HG02884 (cell line): ENCODE measurements around the gene ACOT7.
"Not testable (repeated sequence)": the region's sequence is repeated elsewhere in the genome, so short reads cannot be mapped to it uniquely, and the experiment has no call there.

Experiments used
- ATAC-seq: cut with Tn5 transposase; IDR thresholded peaks from one replicate; pipeline ENCODE4 v1.9.1; 2021; ENCODE audit warnings: mild to moderate bottlenecking, moderate library complexity; ENCODE audit not compliant: unreplicated experiment

ACOT7 gene

GRCh38 chr1:6241887-6242740 lies 151.5 kb downstream of the ACOT7 start:
- ATAC-seq: no peak

GRCh38 chr1:6241107-6241886 lies 152.3 kb downstream of the ACOT7 start:
- ATAC-seq: no peak

GRCh38 chr1:6239950-6240768 lies 153.4 kb downstream of the ACOT7 start:
- ATAC-seq: no peak

GRCh38 chr1:6239213-6239752 lies 154.3 kb downstream of the ACOT7 start:
- ATAC-seq: no peak

- ATAC-seq: no peak
Observed at GRCh38 chr1:6237093-6237492, 156.5 kb downstream of the ACOT7 start.

GRCh38 chr1:6235296-6235677 lies 158.3 kb downstream of the ACOT7 start:
- ATAC-seq: no peak

GRCh38 chr1:6234502-6235295 lies 158.9 kb downstream of the ACOT7 start:
- ATAC-seq: no peak

- no peak for ATAC-seq
Observed at GRCh38 chr1:6233376-6233775, 160.2 kb downstream of the ACOT7 start.

GRCh38 chr1:6225651-6226050 lies 167.9 kb downstream of the ACOT7 start:
- ATAC-seq: no peak

- no peak for ATAC-seq
Observed at GRCh38 chr1:6224718-6225117, 168.8 kb downstream of the ACOT7 start.

- ATAC-seq: no peak
Observed at GRCh38 chr1:6223617-6224016, 169.9 kb downstream of the ACOT7 start.

GRCh38 chr1:6222636-6223035 lies 170.9 kb downstream of the ACOT7 start:
- no peak for ATAC-seq

- ATAC-seq: no peak
Observed at GRCh38 chr1:6221210-6221784, 172.3 kb downstream of the ACOT7 start.

GRCh38 chr1:6220236-6220635 lies 173.3 kb downstream of the ACOT7 start:
- ATAC-seq: no peak

GRCh38 chr1:6219641-6220040 lies 173.9 kb downstream of the ACOT7 start:
- not testable (repeated sequence) for ATAC-seq

GRCh38 chr1:6218375-6219164 lies 175.0 kb downstream of the ACOT7 start:
- ATAC-seq: no peak
